OCI-LY3 (cell line): ENCODE measurements around the gene XPA.

Experiments used
- CTCF ChIP-seq: fragments of 200-600, 300-600 bp; sonication (generic); IDR thresholded peaks from 2 replicates; pipeline ENCODE4 v1.5.1; 2014; ENCODE audit warnings: antibody characterized with exemption, low read length, low read depth
- EZH2phosphoT487 ChIP-seq: fragments of 200-600 bp; shearing (Covaris generic); IDR thresholded peaks from 2 replicates; pipeline ENCODE4 v1.6.1; 2018; ENCODE audit warnings: antibody characterized with exemption, mixed run types, low read depth

GRCh38 chr9:97706246-97706645 is 9.1 kb upstream of the XPA start:
- no peak for TF ChIP-seq CTCF
- no peak for TF ChIP-seq EZH2phosphoT487
